GM23338 (cell line): ENCODE measurements around the gene PTRH2.

ENCODE experiments used
- CREB1 ChIP-seq: fragments of 250-450 bp; sonication (Bioruptor Pico); IDR thresholded peaks from 2 replicates; pipeline ENCODE4 v1.5.0; 2020; ENCODE audit warnings: low read depth, mild to moderate bottlenecking, moderate library complexity
- CTCF ChIP-seq, 2 experiments: fragments of 200-600 bp in 1 of 2; sonication (generic) in 1 of 2; conservative IDR thresholded peaks; 2 replicates each; pipeline versions ENCODE4 v1.5.1 to v1.6.1; 2016 to 2017; ENCODE audit warnings: antibody characterized with exemption in 2 of 2, low read depth in 2 of 2, mild to moderate bottlenecking in 2 of 2, moderate library complexity in 1 of 2
- ETS1 ChIP-seq: IDR thresholded peaks from 2 replicates; pipeline ENCODE4 v1.6.1; 2016; ENCODE audit warnings: antibody characterized with exemption
- EZH2 ChIP-seq: fragments of 200-600 bp; sonication (generic); IDR thresholded peaks from one replicate; pipeline ENCODE4 v1.8.0; 2017; ENCODE audit warnings: antibody characterized with exemption, mild to moderate bottlenecking, low read depth; ENCODE audit not compliant: unreplicated experiment
- EZH2phosphoT487 ChIP-seq: fragments of 200-600 bp; sonication (generic); IDR thresholded peaks from one replicate; pipeline ENCODE4 v1.8.1; 2018; ENCODE audit warnings: antibody characterized with exemption; ENCODE audit not compliant: unreplicated experiment
- POLR2AphosphoS5 ChIP-seq: IDR thresholded peaks from 2 replicates; pipeline ENCODE4 v1.6.1; 2016; ENCODE audit warnings: antibody characterized with exemption, low read depth
- REST ChIP-seq: IDR thresholded peaks from one replicate; pipeline ENCODE4 v1.6.1; 2018; ENCODE audit warnings: antibody characterized with exemption; ENCODE audit not compliant: unreplicated experiment

GRCh38 chr17:59722623-59723022 is 15.4 kb upstream of the PTRH2 start:
- TF ChIP-seq CTCF (conservative IDR thresholded peaks at IDR 0.05; ENCODE audit: low read depth in 2 of 2) = no peak
- no peak for TF ChIP-seq REST
- TF ChIP-seq EZH2phosphoT487 = no peak
- TF ChIP-seq POLR2AphosphoS5 = no peak
- TF ChIP-seq CREB1 = no peak
- TF ChIP-seq EZH2 = no peak
- no peak for TF ChIP-seq ETS1
